HS-27A (cell line): ENCODE measurements around the gene SLC7A1.

ENCODE experiments used
- DNase-seq: peaks from one replicate; pipeline ENCODE4 v3.0.0-alpha.2; 2012; ENCODE audit warnings: low read depth, missing footprints

The SLC7A1 gene

GRCh38 chr13:29487466-29488454 is 107.7 kb downstream of the SLC7A1 start:
- no peak for DNase-seq

- no peak for DNase-seq
These were observed 108.9 kb downstream of the SLC7A1 start for GRCh38 chr13:29486551-29486950.

- no peak for DNase-seq
These were observed 110.7 kb downstream of the SLC7A1 start for GRCh38 chr13:29484796-29485195.

- no peak for DNase-seq
These were observed 111.3 kb downstream of the SLC7A1 start for GRCh38 chr13:29484236-29484635.

- no peak for DNase-seq
These were observed 111.9 kb downstream of the SLC7A1 start for GRCh38 chr13:29483623-29484022.

- DNase-seq = no peak
These were observed 112.3 kb downstream of the SLC7A1 start for GRCh38 chr13:29483211-29483610.

GRCh38 chr13:29482504-29482903 is 113.0 kb downstream of the SLC7A1 start:
- no peak for DNase-seq

- no peak for DNase-seq
These were observed 113.9 kb downstream of the SLC7A1 start for GRCh38 chr13:29481603-29482002.

- no peak for DNase-seq
These were observed 114.5 kb downstream of the SLC7A1 start for GRCh38 chr13:29480893-29481525.

GRCh38 chr13:29479716-29480492 is 115.6 kb downstream of the SLC7A1 start:
- DNase-seq = no peak

GRCh38 chr13:29476046-29476445 is 119.4 kb downstream of the SLC7A1 start:
- DNase-seq = no peak

- peak; percentile 29 for DNase-seq
These were observed 120.5 kb downstream of the SLC7A1 start for GRCh38 chr13:29474991-29475390.

- no peak for DNase-seq
These were observed 122.3 kb downstream of the SLC7A1 start for GRCh38 chr13:29473166-29473565.

- DNase-seq = no peak
These were observed 123.0 kb downstream of the SLC7A1 start for GRCh38 chr13:29472332-29472961.

- DNase-seq = no peak
These were observed 123.9 kb downstream of the SLC7A1 start for GRCh38 chr13:29471551-29471950.

- DNase-seq = no peak
These were observed 129.7 kb downstream of the SLC7A1 start for GRCh38 chr13:29465741-29466293.

- no peak for DNase-seq
These were observed 131.3 kb downstream of the SLC7A1 start for GRCh38 chr13:29464105-29464679.

GRCh38 chr13:29459813-29460355 is 135.6 kb downstream of the SLC7A1 start:
- no peak for DNase-seq
